H7 (cell line): Measurements from ENCODE around the gene SEC14L1. TPM values are rescaled to one million over a fixed set of nuclear protein-coding genes. Genes with fewer than 3 reads are reported as not detected.

Source experiments
- DNase-seq: peaks from one replicate; pipeline ENCODE4 v3.0.0; 2012
- H3K27me3 ChIP-seq: 2 replicates; pipeline ENCODE4 v1.6.0; 2011; ENCODE audit warnings: mild to moderate bottlenecking, low read length; ENCODE audit not compliant: control insufficient read depth, insufficient read depth
- H3K36me3 ChIP-seq: replicated peaks from 2 replicates; pipeline ENCODE4 v1.5.1; 2011; ENCODE audit warnings: low read length; ENCODE audit not compliant: control insufficient read depth, insufficient read depth
- H3K4me3 ChIP-seq: 2 replicates; pipeline ENCODE4 v1.5.1; 2011; ENCODE audit warnings: low read depth, mild to moderate bottlenecking, control low read depth, low read length, moderate library complexity; ENCODE audit not compliant: insufficient read depth
- total RNA-seq: library from RNA; depleted of rRNA; stranded (reverse); fragments of >200 nt; shearing (Covaris generic); gene quantifications from 2 replicates; pipeline ENCODE4 v1.2.3, GENCODE V29; 2014

The SEC14L1 gene
- total RNA-seq, 1 experiment from 2014 or later: 45.9 TPM

DNA sequence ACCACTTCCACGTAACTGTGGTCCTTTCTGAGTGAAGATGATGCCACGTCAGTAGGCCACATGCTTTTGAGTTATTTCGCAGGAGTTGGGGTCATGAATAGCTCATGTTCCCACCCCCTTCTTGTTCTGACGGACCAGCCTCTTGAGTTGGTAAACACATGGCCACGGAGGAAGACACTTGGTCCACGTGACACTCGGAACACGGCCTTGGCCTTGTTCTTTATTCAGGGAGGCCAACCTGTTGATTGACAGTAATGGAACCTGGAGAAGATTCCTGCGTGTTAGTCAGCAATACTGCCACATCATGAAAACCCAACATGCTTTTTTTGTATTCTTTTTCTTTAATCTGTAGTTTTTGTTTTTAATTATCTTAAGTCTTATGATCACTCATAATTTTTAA is 56.3 kb downstream of the SEC14L1 start:
- Histone ChIP-seq H3K27me3 (no peaks in the 10 kb centered on the region), H3K4me3 (no peak overlapping the region), H3K36me3 (peaks cover 29% of the 10 kb centered on the region)
- no peak for DNase-seq

DNA sequence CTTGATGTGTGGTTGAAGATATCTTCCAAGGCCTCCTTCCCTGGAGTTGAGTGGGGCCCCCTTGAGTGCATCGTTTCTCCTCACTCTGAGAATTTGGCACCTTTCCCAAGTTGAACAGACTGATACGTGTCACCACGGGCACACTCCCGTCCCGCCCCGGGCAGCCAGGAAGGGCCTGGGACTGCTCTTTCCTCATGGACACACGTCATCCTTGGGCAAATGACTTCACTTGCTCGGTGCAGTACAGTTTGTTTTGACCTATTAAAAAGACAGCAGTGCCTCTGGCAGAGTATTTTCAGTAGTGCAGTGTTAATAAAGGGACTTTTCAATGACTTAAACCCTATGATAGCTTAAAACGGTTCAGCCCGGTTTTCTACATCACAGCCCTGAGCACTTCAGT is 59.9 kb downstream of the SEC14L1 start:
- Histone ChIP-seq H3K4me3 (no peak overlapping the region), H3K36me3 (peaks cover 37% of the 10 kb centered on the region), H3K27me3 (no peaks in the 10 kb centered on the region)
- no peak for DNase-seq

DNA sequence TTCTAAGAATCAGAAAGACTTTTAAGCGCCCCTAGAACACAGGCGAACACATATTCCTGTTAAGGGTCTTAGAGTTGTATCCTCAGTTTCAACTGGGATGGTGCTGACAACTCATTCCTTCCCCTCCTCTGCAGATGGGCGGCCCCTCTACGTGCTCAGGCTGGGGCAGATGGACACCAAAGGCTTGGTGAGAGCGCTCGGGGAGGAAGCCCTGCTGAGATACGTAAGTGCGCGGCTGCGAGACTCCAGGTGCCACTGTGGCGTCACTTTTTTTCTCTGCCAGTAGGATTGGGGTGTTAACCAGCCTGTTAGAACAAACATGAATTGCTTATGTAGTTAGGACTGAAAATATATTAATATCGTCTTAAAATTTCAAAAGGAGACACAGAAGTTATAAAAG is 62.7 kb downstream of the SEC14L1 start:
- H3K4me3 ChIP-seq: no peak overlapping the region
- DNase-seq: no peak
- peaks cover 37% of the 10 kb centered on the region for H3K36me3 ChIP-seq
- no peaks in the 10 kb centered on the region for H3K27me3 ChIP-seq

DNA sequence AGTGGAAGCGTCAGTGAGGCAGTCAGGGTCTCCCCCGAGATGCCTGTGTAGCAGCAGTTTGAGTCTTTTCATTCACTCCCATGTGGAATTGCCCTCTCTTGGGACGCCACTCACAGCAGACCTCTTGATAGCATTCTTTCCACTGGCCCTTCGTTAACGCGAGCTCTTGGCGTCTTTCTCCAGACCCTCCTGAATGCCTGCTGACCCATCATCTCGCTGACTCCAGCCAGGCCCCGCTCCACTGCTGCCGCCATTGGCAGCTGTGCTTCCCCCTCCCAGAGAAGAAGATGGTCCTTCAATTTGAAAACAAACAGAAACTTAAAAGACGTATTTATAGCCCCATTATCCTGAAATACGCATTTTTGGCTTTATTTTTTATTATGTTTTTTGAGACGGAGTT is 63.1 kb downstream of the SEC14L1 start:
- Histone ChIP-seq H3K27me3 (no peaks in the 10 kb centered on the region), H3K4me3 (no peak overlapping the region), H3K36me3 (peaks cover 37% of the 10 kb centered on the region)
- no peak for DNase-seq

DNA sequence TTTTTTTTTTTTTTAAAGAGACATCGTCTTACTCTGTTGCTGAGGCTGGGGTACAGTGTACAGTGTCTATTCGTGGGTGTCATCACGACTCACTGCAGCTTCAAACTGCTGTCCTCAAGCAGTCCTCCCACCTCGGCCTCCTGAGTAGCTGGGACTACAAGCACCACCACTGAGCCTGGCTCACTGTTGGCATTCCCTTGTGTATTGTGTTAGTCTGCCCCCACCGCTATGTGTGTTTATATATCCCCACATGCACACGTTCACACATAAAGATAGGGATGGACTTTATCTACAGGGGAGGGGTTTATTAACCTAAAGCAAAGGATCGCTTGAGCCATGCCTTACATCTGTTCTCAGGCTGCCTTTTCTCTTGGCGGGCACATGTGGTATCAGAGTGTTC is 63.8 kb downstream of the SEC14L1 start:
- DNase-seq: no peak
- no peak overlapping the region for H3K4me3 ChIP-seq
- peaks cover 42% of the 10 kb centered on the region for H3K36me3 ChIP-seq
- H3K27me3 ChIP-seq: no peaks in the 10 kb centered on the region

DNA sequence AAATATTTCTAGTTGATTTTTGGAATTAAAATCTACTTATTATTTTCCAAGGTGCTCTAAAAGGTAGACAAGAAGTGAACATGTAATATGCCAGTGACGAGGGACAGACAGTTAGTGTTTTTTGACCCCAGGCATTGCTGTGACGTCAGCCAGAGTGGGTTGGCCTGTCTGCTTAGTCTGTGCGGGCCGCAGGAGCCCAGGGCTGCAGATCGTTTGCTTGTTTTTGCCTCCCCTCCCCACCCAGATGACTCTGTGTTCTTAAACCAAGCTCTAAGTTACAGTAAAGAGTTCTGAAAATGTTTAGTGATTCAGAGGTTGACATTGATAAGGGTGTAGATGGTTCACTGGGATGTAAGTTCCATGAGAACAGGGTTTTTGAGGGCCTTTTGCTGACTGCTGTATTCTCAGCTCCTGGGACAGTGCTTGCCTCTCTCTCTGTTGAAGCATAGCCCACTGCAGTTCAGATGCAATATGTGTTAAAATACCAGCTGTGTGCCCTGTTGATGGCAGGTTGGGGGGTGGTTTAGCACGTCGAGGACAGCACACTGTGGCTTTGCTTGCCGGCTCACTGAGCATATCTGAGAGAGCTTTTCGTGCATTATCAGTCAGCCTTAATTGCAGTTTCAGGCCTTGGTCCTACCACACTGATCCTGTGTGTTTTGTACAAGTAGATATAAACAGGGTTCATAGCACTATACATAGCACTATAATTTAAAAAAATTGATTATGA is 64.8 kb downstream of the SEC14L1 start:
- no peaks in the 10 kb centered on the region for H3K27me3 ChIP-seq
- no peak for DNase-seq
- no peak overlapping the region for H3K4me3 ChIP-seq
- H3K36me3 ChIP-seq: peaks cover 42% of the 10 kb centered on the region

DNA sequence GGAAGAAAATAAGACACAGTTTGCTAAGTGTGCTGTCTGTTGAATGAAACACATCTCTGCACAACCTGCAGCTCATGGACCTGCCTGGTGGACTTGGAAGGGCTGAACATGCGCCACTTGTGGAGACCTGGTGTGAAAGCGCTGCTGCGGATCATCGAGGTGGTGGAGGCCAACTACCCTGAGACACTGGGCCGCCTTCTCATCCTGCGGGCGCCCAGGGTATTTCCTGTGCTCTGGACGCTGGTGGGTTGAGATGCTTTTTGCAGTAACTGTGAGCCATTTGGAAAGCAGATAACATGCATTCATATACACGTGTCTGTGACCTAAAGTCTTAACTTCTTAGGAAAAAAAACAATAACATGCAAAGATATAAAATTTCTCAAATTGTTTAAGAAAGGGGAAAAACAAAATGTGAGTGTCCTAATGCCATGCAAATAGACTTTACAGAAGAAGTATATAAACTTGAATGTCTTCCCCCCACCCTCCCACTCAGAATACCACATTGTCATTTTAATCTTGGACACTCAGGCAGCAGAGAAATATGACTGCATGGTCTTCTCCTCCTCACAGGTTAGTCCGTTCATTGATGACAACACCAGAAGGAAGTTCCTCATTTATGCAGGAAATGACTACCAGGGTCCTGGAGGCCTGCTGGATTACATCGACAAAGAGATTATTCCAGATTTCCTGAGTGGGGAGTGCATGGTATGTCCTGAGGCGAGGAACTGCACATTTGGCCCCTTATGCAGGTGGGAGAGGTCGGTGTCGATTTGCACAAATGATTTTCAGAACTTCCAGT is 65.6 kb downstream of the SEC14L1 start:
- no peak for DNase-seq
- Histone ChIP-seq H3K36me3 (peaks cover 43% of the 10 kb centered on the region), H3K4me3 (no peak overlapping the region), H3K27me3 (no peaks in the 10 kb centered on the region)

DNA sequence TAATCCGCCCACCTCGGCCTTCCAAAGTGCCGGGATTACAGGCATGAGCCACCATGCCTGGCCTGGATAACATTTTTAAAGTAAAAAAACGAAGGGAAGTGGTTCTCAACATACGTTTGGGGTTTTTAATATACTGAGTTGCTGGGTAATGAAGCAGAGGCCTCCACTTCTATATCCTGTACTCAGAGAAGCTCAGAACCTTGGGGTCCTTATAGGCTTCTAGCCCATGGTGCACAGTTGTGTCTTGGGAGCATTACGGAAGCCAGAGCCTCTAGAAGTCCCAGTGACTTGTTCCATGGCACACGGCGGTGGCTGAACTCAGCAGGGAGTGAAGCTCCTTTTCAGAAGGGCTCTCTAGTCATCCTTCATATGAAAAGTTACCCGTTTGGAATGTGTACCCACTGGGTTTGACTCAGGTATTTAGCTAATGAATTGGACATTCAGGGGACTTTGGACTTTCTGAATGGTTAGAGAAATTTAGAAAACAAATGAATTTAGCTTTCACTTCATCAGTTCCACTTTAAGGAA is 67.0 kb downstream of the SEC14L1 start:
- no peak for DNase-seq
- peaks cover 49% of the 10 kb centered on the region for H3K36me3 ChIP-seq
- H3K27me3 ChIP-seq: no peaks in the 10 kb centered on the region
- H3K4me3 ChIP-seq: no peak overlapping the region

DNA sequence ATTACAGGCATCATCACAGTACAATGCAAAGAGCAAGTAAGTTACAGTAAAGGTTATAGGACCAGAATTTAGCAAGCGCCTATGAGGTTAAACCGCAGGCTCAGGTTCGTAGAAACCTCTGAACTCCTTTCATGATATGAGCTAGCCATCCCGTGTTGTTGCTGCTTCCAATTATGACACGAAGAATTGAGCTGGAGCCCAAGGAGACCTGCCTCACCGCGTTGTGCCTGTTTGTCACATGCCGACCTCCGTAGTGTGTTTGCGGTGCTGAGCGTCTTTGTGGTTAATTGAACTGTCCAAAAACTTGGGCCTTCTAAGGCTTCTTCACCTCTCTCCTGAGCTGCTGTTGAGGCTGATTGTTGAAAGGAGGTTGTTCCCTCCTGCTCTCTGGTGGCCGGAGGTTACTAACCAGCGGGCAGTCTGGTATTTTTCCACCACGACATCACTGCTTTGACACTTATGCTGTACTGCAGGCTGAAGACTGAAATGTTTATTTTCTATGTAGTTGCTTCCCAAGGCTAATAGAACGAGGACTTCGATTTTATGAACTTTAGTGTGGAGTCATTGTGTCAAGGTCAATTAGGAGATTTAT is 67.5 kb downstream of the SEC14L1 start:
- peaks cover 51% of the 10 kb centered on the region for H3K36me3 ChIP-seq
- no peak for DNase-seq
- no peak overlapping the region for H3K4me3 ChIP-seq
- no peaks in the 10 kb centered on the region for H3K27me3 ChIP-seq

DNA sequence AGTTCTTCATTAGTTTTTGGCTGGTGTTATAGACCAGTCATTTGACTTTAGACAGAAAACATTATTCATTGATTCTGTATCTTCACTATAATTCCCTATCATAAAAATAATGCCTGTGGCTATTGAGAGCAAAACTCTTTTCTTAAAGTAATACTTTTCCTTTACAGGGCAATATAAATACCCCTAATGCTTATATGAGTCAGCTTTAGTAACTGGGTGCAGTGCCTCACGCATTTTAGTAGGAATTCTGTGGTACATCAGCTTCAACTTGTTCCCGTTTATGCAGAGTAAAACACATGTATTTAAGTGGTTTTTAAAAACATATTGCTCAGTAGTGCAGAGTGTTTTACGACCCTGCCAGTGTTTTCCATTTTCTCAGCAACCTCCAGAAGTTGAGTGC is 68.1 kb downstream of the SEC14L1 start:
- H3K36me3 ChIP-seq: peaks cover 50% of the 10 kb centered on the region
- no peaks in the 10 kb centered on the region for H3K27me3 ChIP-seq
- no peak overlapping the region for H3K4me3 ChIP-seq
- DNase-seq: no peak

DNA sequence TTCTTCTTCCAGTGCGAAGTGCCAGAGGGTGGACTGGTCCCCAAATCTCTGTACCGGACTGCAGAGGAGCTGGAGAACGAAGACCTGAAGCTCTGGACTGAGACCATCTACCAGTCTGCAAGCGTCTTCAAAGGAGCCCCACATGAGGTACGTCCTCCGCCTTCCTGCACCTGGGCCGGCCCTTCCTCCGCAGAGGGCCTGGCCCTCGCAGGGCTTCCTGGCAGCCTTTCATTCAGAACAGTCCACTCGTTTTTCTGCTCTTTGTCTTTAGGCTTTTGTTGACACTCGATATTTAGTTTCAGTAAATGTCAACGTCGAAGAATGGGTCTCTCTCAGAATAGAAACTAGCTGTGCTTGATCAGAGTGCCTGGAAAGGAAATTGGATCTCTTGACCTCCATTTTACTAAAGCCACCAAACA is 68.6 kb downstream of the SEC14L1 start:
- no peak for DNase-seq
- Histone ChIP-seq H3K4me3 (no peak overlapping the region), H3K27me3 (no peaks in the 10 kb centered on the region), H3K36me3 (peaks cover 53% of the 10 kb centered on the region)

DNA sequence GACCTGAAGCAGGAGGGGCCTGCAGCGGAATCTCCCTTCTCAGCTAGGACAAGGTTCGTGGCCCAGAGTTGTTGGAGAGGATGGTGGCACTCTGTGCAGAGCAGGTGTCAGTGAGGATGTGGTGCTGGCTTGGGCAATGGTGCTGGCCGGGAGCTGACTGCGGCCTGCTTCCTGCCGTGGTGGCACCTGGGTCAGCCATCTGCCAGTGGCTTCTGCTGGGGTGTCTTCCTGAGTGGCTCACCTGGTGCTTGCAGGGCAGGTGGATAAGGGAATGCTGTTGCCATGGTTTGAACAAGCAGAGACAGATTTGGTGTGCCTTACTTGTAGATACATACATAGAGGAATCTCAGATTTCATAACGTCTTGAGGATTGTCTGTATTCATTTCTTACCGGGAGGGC is 69.6 kb downstream of the SEC14L1 start:
- no peaks in the 10 kb centered on the region for H3K27me3 ChIP-seq
- DNase-seq: no peak
- H3K4me3 ChIP-seq: no peak overlapping the region
- peaks cover 48% of the 10 kb centered on the region for H3K36me3 ChIP-seq

DNA sequence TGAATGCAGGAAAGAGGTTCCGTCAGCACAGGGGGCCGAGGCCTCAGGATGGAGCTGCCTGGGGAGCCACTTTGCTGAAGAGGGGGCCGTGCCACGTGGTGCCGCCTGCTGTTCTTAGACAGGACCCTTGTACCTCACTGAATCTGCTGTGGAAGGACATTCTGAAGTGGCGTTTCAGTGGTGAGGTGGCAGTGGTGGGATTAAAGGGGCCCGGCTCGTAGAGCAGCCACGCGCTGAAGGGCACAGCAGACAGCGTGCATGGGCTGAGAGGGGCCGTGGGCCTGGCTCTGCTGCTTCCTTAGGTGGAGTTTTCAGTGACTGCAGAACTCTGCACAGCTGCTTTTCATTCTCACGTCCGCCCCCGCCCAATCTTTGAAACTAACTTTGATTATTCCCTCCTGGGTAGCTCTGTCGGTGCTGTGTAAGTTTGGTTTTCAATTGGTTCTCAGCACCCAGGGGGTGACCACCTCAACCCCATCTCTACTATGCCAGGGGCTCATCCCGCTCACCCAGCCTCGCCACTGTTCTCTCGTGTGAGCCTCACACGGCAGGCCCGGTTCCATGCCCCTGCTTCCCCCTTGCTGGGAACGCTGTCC is 70.3 kb downstream of the SEC14L1 start:
- no peak for DNase-seq
- Histone ChIP-seq H3K27me3 (no peaks in the 10 kb centered on the region), H3K4me3 (no peak overlapping the region), H3K36me3 (peaks cover 44% of the 10 kb centered on the region)

DNA sequence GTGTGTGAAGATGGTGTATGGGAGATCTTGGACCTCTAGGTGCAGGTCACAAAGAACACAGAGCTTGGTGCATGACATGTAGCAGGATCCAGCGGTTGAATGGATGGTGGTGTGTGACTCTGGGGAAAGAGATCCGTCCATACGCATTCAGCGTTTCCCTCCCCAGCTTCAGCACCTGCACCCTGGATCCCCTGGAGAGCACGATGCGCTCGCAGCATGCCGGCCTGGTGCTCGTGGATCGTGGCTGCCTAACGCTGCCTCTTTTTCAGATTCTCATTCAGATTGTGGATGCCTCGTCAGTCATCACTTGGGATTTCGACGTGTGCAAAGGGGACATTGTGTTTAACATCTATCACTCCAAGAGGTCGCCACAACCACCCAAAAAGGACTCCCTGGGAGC is 70.9 kb downstream of the SEC14L1 start:
- DNase-seq: no peak
- Histone ChIP-seq H3K4me3 (no peak overlapping the region), H3K36me3 (peaks cover 37% of the 10 kb centered on the region)

More for the DNA sequence above, 70.9 kb downstream of the SEC14L1 start:
- no peaks in the 10 kb centered on the region for H3K27me3 ChIP-seq
